Measurements from ENCODE around the gene CBLC.

GRCh38 chr19:44756089-44756562, 21.6 kb upstream of the CBLC start:
- TF ChIP-seq CTCF (conservative IDR thresholded peaks at IDR 0.05; ENCODE audit: low read depth, low read length) (no peak), EZH2phosphoT487 (IDR thresholded peaks at IDR 0.05; ENCODE audit: borderline replicate concordance, low read length) (no peak), EZH2 (IDR thresholded peaks at IDR 0.05; ENCODE audit: low read length, unreplicated experiment) (no peak)
